ENCODE results near the gene TIPIN.
"Not testable (repeated sequence)": the region's sequence is repeated elsewhere in the genome, so short reads cannot be mapped to it uniquely, and the experiment has no call there.

TIPIN gene

GRCh38 chr15:66356077-66356358, 467 bp downstream of the TIPIN start:
- H3K4me1 ChIP-seq (ENCODE audit: control insufficient read depth in 1 of 2, insufficient read depth in 2 of 2, low read length in 2 of 2), result peaks cover 0 to 8% of the 10 kb centered on the region in 2 donors
- peak overlapping the region; percentile 60 to 93 for H3K9ac ChIP-seq (ENCODE audit: low read depth in 1 of 2, low read length in 2 of 2)
- no peaks in the 10 kb centered on the region for H3K27me3 ChIP-seq (ENCODE audit: control insufficient read depth in 1 of 2, insufficient read depth in 2 of 2, low read length in 2 of 2)
- H3K4me3 ChIP-seq (ENCODE audit: low read depth in 1 of 2, low read length in 2 of 2), result peak overlapping the region; percentile 74 to 95
- no peaks in the 10 kb centered on the region for H3K36me3 ChIP-seq (ENCODE audit: control insufficient read depth in 1 of 2, insufficient read depth in 2 of 2, low read length in 2 of 2)
- H3K27ac ChIP-seq (ENCODE audit: low read depth, low read length), result no peak overlapping the region
- H3K9me3 ChIP-seq (ENCODE audit: control insufficient read depth in 1 of 2, low read length in 2 of 2), result no peaks in the 10 kb centered on the region

- H3K27ac ChIP-seq (ENCODE audit: low read depth, low read length); H3K9me3 ChIP-seq (ENCODE audit: control insufficient read depth in 1 of 2, low read length in 2 of 2); H3K27me3 ChIP-seq (ENCODE audit: control insufficient read depth in 1 of 2, insufficient read depth in 2 of 2, low read length in 2 of 2); H3K36me3 ChIP-seq (ENCODE audit: control insufficient read depth in 1 of 2, insufficient read depth in 2 of 2, low read length in 2 of 2); H3K9ac ChIP-seq (ENCODE audit: low read depth in 1 of 2, low read length in 2 of 2); H3K4me3 ChIP-seq (ENCODE audit: low read depth in 1 of 2, low read length in 2 of 2); H3K4me1 ChIP-seq (ENCODE audit: control insufficient read depth in 1 of 2, insufficient read depth in 2 of 2, low read length in 2 of 2): not testable (repeated sequence)
Measured at GRCh38 chr15:66348530-66348929, 8.0 kb downstream of the TIPIN start.

GRCh38 chr15:66328771-66329170, 27.7 kb downstream of the TIPIN start:
- Histone ChIP-seq H3K9me3 (ENCODE audit: control insufficient read depth in 1 of 2, low read length in 2 of 2) (no peaks in the 10 kb centered on the region), H3K4me3 (ENCODE audit: low read depth in 1 of 2, low read length in 2 of 2) (no peak overlapping the region), H3K9ac (ENCODE audit: low read depth in 1 of 2, low read length in 2 of 2) (no peak overlapping the region), H3K27ac (ENCODE audit: low read depth, low read length) (no peak overlapping the region), H3K36me3 (ENCODE audit: control insufficient read depth in 1 of 2, insufficient read depth in 2 of 2, low read length in 2 of 2) (peaks cover 38 to 73% of the 10 kb centered on the region in 2 donors), H3K4me1 (ENCODE audit: control insufficient read depth in 1 of 2, insufficient read depth in 2 of 2, low read length in 2 of 2) (no peaks in the 10 kb centered on the region), H3K27me3 (ENCODE audit: control insufficient read depth in 1 of 2, insufficient read depth in 2 of 2, low read length in 2 of 2) (no peaks in the 10 kb centered on the region)

- Histone ChIP-seq H3K36me3 (ENCODE audit: control insufficient read depth in 1 of 2, insufficient read depth in 2 of 2, low read length in 2 of 2) (peaks cover 39 to 76% of the 10 kb centered on the region in 2 donors), H3K27ac (ENCODE audit: low read depth, low read length) (no peak overlapping the region), H3K4me1 (ENCODE audit: control insufficient read depth in 1 of 2, insufficient read depth in 2 of 2, low read length in 2 of 2) (no peaks in the 10 kb centered on the region), H3K27me3 (ENCODE audit: control insufficient read depth in 1 of 2, insufficient read depth in 2 of 2, low read length in 2 of 2) (no peaks in the 10 kb centered on the region), H3K9ac (ENCODE audit: low read depth in 1 of 2, low read length in 2 of 2) (no peak overlapping the region), H3K4me3 (ENCODE audit: low read depth in 1 of 2, low read length in 2 of 2) (no peak overlapping the region), H3K9me3 (ENCODE audit: control insufficient read depth in 1 of 2, low read length in 2 of 2) (no peaks in the 10 kb centered on the region)
Measured at GRCh38 chr15:66327736-66328135, 28.7 kb downstream of the TIPIN start.

- Histone ChIP-seq H3K36me3 (ENCODE audit: control insufficient read depth in 1 of 2, insufficient read depth in 2 of 2, low read length in 2 of 2) (peaks cover 46 to 77% of the 10 kb centered on the region in 2 donors), H3K27me3 (ENCODE audit: control insufficient read depth in 1 of 2, insufficient read depth in 2 of 2, low read length in 2 of 2) (no peaks in the 10 kb centered on the region), H3K4me1 (ENCODE audit: control insufficient read depth in 1 of 2, insufficient read depth in 2 of 2, low read length in 2 of 2) (no peaks in the 10 kb centered on the region), H3K9me3 (ENCODE audit: control insufficient read depth in 1 of 2, low read length in 2 of 2) (no peaks in the 10 kb centered on the region), H3K9ac (ENCODE audit: low read depth in 1 of 2, low read length in 2 of 2) (no peak overlapping the region), H3K27ac (ENCODE audit: low read depth, low read length) (no peak overlapping the region), H3K4me3 (ENCODE audit: low read depth in 1 of 2, low read length in 2 of 2) (no peak overlapping the region)
Measured at GRCh38 chr15:66326051-66326450, 30.4 kb downstream of the TIPIN start.

- Histone ChIP-seq H3K9ac (ENCODE audit: low read depth in 1 of 2, low read length in 2 of 2) (no peak overlapping the region), H3K36me3 (ENCODE audit: control insufficient read depth in 1 of 2, insufficient read depth in 2 of 2, low read length in 2 of 2) (peaks cover 35 to 77% of the 10 kb centered on the region in 2 donors), H3K4me3 (ENCODE audit: low read depth in 1 of 2, low read length in 2 of 2) (no peak overlapping the region), H3K4me1 (ENCODE audit: control insufficient read depth in 1 of 2, insufficient read depth in 2 of 2, low read length in 2 of 2) (no peaks in the 10 kb centered on the region), H3K9me3 (ENCODE audit: control insufficient read depth in 1 of 2, low read length in 2 of 2) (no peaks in the 10 kb centered on the region), H3K27me3 (ENCODE audit: control insufficient read depth in 1 of 2, insufficient read depth in 2 of 2, low read length in 2 of 2) (no peaks in the 10 kb centered on the region), H3K27ac (ENCODE audit: low read depth, low read length) (no peak overlapping the region)
Measured at GRCh38 chr15:66323312-66323928, 33.1 kb downstream of the TIPIN start.

- no peaks in the 10 kb centered on the region for H3K27me3 ChIP-seq (ENCODE audit: control insufficient read depth in 1 of 2, insufficient read depth in 2 of 2, low read length in 2 of 2)
- no peak overlapping the region for H3K27ac ChIP-seq (ENCODE audit: low read depth, low read length)
- H3K4me1 ChIP-seq (ENCODE audit: control insufficient read depth in 1 of 2, insufficient read depth in 2 of 2, low read length in 2 of 2), result no peaks in the 10 kb centered on the region
- H3K4me3 ChIP-seq (ENCODE audit: low read depth in 1 of 2, low read length in 2 of 2), result no peak overlapping the region
- peaks cover 24 to 77% of the 10 kb centered on the region in 2 donors for H3K36me3 ChIP-seq (ENCODE audit: control insufficient read depth in 1 of 2, insufficient read depth in 2 of 2, low read length in 2 of 2)
- H3K9me3 ChIP-seq (ENCODE audit: control insufficient read depth in 1 of 2, low read length in 2 of 2), result no peaks in the 10 kb centered on the region
- no peak overlapping the region for H3K9ac ChIP-seq (ENCODE audit: low read depth in 1 of 2, low read length in 2 of 2)
Measured at GRCh38 chr15:66312144-66312543, 44.3 kb downstream of the TIPIN start.

GRCh38 chr15:66310786-66311185, 45.7 kb downstream of the TIPIN start:
- H3K9me3 ChIP-seq (ENCODE audit: control insufficient read depth in 1 of 2, low read length in 2 of 2), result no peaks in the 10 kb centered on the region
- H3K4me1 ChIP-seq (ENCODE audit: control insufficient read depth in 1 of 2, insufficient read depth in 2 of 2, low read length in 2 of 2), result no peaks in the 10 kb centered on the region
- peaks cover 27 to 70% of the 10 kb centered on the region in 2 donors for H3K36me3 ChIP-seq (ENCODE audit: control insufficient read depth in 1 of 2, insufficient read depth in 2 of 2, low read length in 2 of 2)

GRCh38 chr15:66309828-66310227, 46.7 kb downstream of the TIPIN start:
- H3K27ac ChIP-seq (ENCODE audit: low read depth, low read length), result no peak overlapping the region
- peaks cover 25 to 62% of the 10 kb centered on the region in 2 donors for H3K36me3 ChIP-seq (ENCODE audit: control insufficient read depth in 1 of 2, insufficient read depth in 2 of 2, low read length in 2 of 2)
- H3K9me3 ChIP-seq (ENCODE audit: control insufficient read depth in 1 of 2, low read length in 2 of 2), result no peaks in the 10 kb centered on the region
- H3K4me3 ChIP-seq (ENCODE audit: low read depth in 1 of 2, low read length in 2 of 2), result no peak overlapping the region
- H3K4me1 ChIP-seq (ENCODE audit: control insufficient read depth in 1 of 2, insufficient read depth in 2 of 2, low read length in 2 of 2), result no peaks in the 10 kb centered on the region
- no peak overlapping the region for H3K9ac ChIP-seq (ENCODE audit: low read depth in 1 of 2, low read length in 2 of 2)
- H3K27me3 ChIP-seq (ENCODE audit: control insufficient read depth in 1 of 2, insufficient read depth in 2 of 2, low read length in 2 of 2), result no peaks in the 10 kb centered on the region

More at GRCh38 chr15:66310786-66311185, 45.7 kb downstream of the TIPIN start:
- no peaks in the 10 kb centered on the region for H3K27me3 ChIP-seq (ENCODE audit: control insufficient read depth in 1 of 2, insufficient read depth in 2 of 2, low read length in 2 of 2)
- no peak overlapping the region for H3K27ac ChIP-seq (ENCODE audit: low read depth, low read length)
- no peak overlapping the region for H3K4me3 ChIP-seq (ENCODE audit: low read depth in 1 of 2, low read length in 2 of 2)
- no peak overlapping the region for H3K9ac ChIP-seq (ENCODE audit: low read depth in 1 of 2, low read length in 2 of 2)

GRCh38 chr15:66308531-66308930, 48.0 kb downstream of the TIPIN start:
- Histone ChIP-seq H3K9ac (ENCODE audit: low read depth in 1 of 2, low read length in 2 of 2) (no peak overlapping the region), H3K36me3 (ENCODE audit: control insufficient read depth in 1 of 2, insufficient read depth in 2 of 2, low read length in 2 of 2) (peaks cover 16 to 53% of the 10 kb centered on the region in 2 donors), H3K4me3 (ENCODE audit: low read depth in 1 of 2, low read length in 2 of 2) (no peak overlapping the region), H3K4me1 (ENCODE audit: control insufficient read depth in 1 of 2, insufficient read depth in 2 of 2, low read length in 2 of 2) (no peaks in the 10 kb centered on the region), H3K9me3 (ENCODE audit: control insufficient read depth in 1 of 2, low read length in 2 of 2) (no peaks in the 10 kb centered on the region), H3K27me3 (ENCODE audit: control insufficient read depth in 1 of 2, insufficient read depth in 2 of 2, low read length in 2 of 2) (no peaks in the 10 kb centered on the region), H3K27ac (ENCODE audit: low read depth, low read length) (no peak overlapping the region)

GRCh38 chr15:66306381-66306780, 50.1 kb downstream of the TIPIN start:
- H3K4me1 ChIP-seq (ENCODE audit: control insufficient read depth in 1 of 2, insufficient read depth in 2 of 2, low read length in 2 of 2), result no peaks in the 10 kb centered on the region
- no peaks in the 10 kb centered on the region for H3K27me3 ChIP-seq (ENCODE audit: control insufficient read depth in 1 of 2, insufficient read depth in 2 of 2, low read length in 2 of 2)
- H3K36me3 ChIP-seq (ENCODE audit: control insufficient read depth in 1 of 2, insufficient read depth in 2 of 2, low read length in 2 of 2), result peaks cover 12 to 41% of the 10 kb centered on the region in 2 donors
- H3K9me3 ChIP-seq (ENCODE audit: control insufficient read depth in 1 of 2, low read length in 2 of 2), result no peaks in the 10 kb centered on the region
- no peak overlapping the region for H3K4me3 ChIP-seq (ENCODE audit: low read depth in 1 of 2, low read length in 2 of 2)
- no peak overlapping the region for H3K27ac ChIP-seq (ENCODE audit: low read depth, low read length)
- H3K9ac ChIP-seq (ENCODE audit: low read depth in 1 of 2, low read length in 2 of 2), result no peak overlapping the region

All from duodenal mucosa (tissue), 2 donors.